Ovary (tissue), 9 donors: ENCODE data around the gene FNDC8. TPM values are rescaled to one million over a fixed set of nuclear protein-coding genes. Genes with fewer than 3 reads are reported as not detected.
A peak's percentile ranks its signal among the peaks of the same experiment; 100 is the strongest.

ENCODE experiments used
- DNase-seq, 5 donors: peaks; one replicate each; pipeline ENCODE4 v3.0.0-alpha.2; 2019 to 2020
- H3K27ac ChIP-seq, 2 donors: fragments of 200-600 bp; one replicate each; pipeline versions ENCODE4 v1.5.1 to v1.8.0; 2019 to 2022
- H3K27me3 ChIP-seq: fragments of 200-600 bp; one replicate; pipeline ENCODE4 v1.8.0; 2022
- H3K36me3 ChIP-seq: fragments of 200-600 bp; sonication (generic); one replicate; pipeline ENCODE4 v1.5.1; 2019
- H3K4me1 ChIP-seq: one replicate; pipeline ENCODE4 v1.8.1; 2013; ENCODE audit warnings: mild to moderate bottlenecking, moderate library complexity; ENCODE audit not compliant: insufficient read depth
- H3K4me3 ChIP-seq: fragments of 200-600 bp; sonication (generic); one replicate; pipeline ENCODE4 v1.5.1; 2017
- H3K9me3 ChIP-seq, 2 donors: fragments of 200-600 bp in 1 of 2; sonication (generic) in 1 of 2; one replicate each; pipeline versions ENCODE4 v1.5.1 to v1.8.1; 2013 to 2019; ENCODE audit warnings: mild to moderate bottlenecking in 1 of 2, moderate library complexity in 1 of 2
- EP300 ChIP-seq: sonication (generic); formaldehyde crosslinking; IDR thresholded peaks from one replicate; pipeline ENCODE4 v1.6.1; 2017; ENCODE audit warnings: antibody characterized with exemption
- POLR2A ChIP-seq: fragments of 450-650 bp; IDR thresholded peaks from one replicate; pipeline ENCODE4 v1.6.1; 2017; ENCODE audit warnings: antibody characterized with exemption, mild to moderate bottlenecking, moderate library complexity
- WGBS, 3 donors: extraction: QIAGEN DNeasy Blood & Tissue Kit in 1 of 3; methylation state at CpG; one replicate each; pipeline versions ENCODE4 v1.1.5 to v1.1.7; 2013 to 2017; 5-methylcytosine and 5-hydroxymethylcytosine counted together
- intact Hi-C, 4 donors: fragments of 100-400 bp; cut with DNase I; formaldehyde crosslinking; loops; one replicate each; pipeline versions ENCODE4 v1.11.0 to v1.15.1; 2022 to 2023
- polyA plus RNA-seq, 2 donors: library from polyadenylated mRNA; stranded (reverse); fragments of 200-250 nt in 1 of 2; fragments of 350-450 nt in 1 of 2; fragmentation: Illumina TruSeq in 1 of 2; extraction: RNeasy Lipid Tissue Mini Kit (QIAGEN cat#74804) in 1 of 2; gene quantifications; one replicate each; pipeline ENCODE4 v1.2.3, GENCODE V29; 2013 to 2014
- total RNA-seq, 7 donors: library from RNA; depleted of rRNA in 2 of 7; stranded (reverse); fragments of >200 nt in 2 of 7; fragmentation: NEBNext Ultra II Directional in 3 of 7; extraction: Animal tissue kit (Norgen Biotek cat#: 25700) in 3 of 7; gene quantifications; one replicate each; pipeline versions ENCODE4 v1.1.0 to v1.2.4, GENCODE V29; 2016 to 2023
- TF ChIP-seq, protein P1 (sequence below), 3 donors: fragments of 450-650 bp in 2 of 3; fragments of 200-600 bp in 1 of 3; IDR thresholded peaks; one replicate each; pipeline versions ENCODE4 v1.5.1 to v1.8.0; 2016 to 2022; ENCODE audit warnings: antibody characterized with exemption in 3 of 3, mild to moderate bottlenecking in 1 of 3
- donor health status: DM: no; HTN: no; CAD: no; lungs with moderate emphysema.
- donor health status: DM: no; HTN: no; CAD: no.
- donor health status: Bipolar disorder and iron deficiency.
- donor health status: DM: yes; HTN: yes; CAD: no.
- donor health status: DM: no; HTN: no; CAD: no.
- donor health status: DM: yes; HTN: yes; CAD: no.

Gene FNDC8
- total and polyA plus RNA-seq, 9 donors: not detected

GRCh38 chr17:35141681-35142466, 20.5 kb downstream of the FNDC8 start, which contains the start of gene NLE1:
Gene NLE1, minus strand, starts transcription at chr17:35142303. Its CDS starts 28 bp downstream, at chr17:35142275.
- TF ChIP-seq, protein P1, sequence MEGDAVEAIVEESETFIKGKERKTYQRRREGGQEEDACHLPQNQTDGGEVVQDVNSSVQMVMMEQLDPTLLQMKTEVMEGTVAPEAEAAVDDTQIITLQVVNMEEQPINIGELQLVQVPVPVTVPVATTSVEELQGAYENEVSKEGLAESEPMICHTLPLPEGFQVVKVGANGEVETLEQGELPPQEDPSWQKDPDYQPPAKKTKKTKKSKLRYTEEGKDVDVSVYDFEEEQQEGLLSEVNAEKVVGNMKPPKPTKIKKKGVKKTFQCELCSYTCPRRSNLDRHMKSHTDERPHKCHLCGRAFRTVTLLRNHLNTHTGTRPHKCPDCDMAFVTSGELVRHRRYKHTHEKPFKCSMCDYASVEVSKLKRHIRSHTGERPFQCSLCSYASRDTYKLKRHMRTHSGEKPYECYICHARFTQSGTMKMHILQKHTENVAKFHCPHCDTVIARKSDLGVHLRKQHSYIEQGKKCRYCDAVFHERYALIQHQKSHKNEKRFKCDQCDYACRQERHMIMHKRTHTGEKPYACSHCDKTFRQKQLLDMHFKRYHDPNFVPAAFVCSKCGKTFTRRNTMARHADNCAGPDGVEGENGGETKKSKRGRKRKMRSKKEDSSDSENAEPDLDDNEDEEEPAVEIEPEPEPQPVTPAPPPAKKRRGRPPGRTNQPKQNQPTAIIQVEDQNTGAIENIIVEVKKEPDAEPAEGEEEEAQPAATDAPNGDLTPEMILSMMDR (IDR thresholded peaks at IDR 0.05): peak; percentile 79 to 97 (median 84)
- no peak for TF ChIP-seq POLR2A
- Histone ChIP-seq H3K27ac (no peak within 1 kb of the TSS), H3K9me3 (no peaks in the 10 kb centered on the region), H3K36me3 (no peaks in the 10 kb centered on the region), H3K27me3 (no peaks in the 10 kb centered on the region), H3K4me1 (peaks cover 7% of the 10 kb centered on the region), H3K4me3 (peak within 1 kb of the TSS; percentile 88)
- DNase-seq: peak; percentile 70 to 88 (median 79)
- 0 to 1% (median 1%) methylated on average over 50 to 65 of the region's 65 CpGs for WGBS, 3 donors
- intact Hi-C loops: no loop called here

DNA sequence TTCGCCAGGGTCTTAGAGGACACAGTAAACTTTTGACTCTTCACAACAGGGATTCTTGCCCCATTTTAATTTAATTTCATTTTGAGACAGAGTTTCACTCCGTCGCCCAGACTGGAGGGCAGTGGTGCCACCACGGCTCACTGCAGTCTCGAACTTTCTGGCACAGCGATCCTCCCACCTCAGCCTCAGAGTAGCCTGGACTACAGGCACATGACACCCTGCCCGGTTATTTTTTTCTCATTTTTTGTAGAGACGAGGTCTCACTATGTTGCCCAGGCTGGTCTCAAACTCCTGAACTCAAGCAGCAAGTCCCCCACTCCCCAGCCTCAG, 21.0 kb downstream of the FNDC8 start:
- DNase-seq: no peak
- Histone ChIP-seq H3K4me1 (peaks cover 7% of the 10 kb centered on the region), H3K9me3 (no peaks in the 10 kb centered on the region), H3K27me3 (no peaks in the 10 kb centered on the region), H3K36me3 (no peaks in the 10 kb centered on the region), H3K27ac (no peak overlapping the region), H3K4me3 (peak overlapping the region; percentile 88)
- WGBS, 3 donors: 45 to 63% (median 58%) methylated on average over 8 of the region's 8 CpGs
- intact Hi-C loops: no loop called here
- TF ChIP-seq EP300 (no peak), POLR2A (no peak)
- TF ChIP-seq, protein P1 (IDR thresholded peaks at IDR 0.05): no peak

- 76 to 80% (median 77%) methylated on average over 4 of the region's 4 CpGs for WGBS, 3 donors
- TF ChIP-seq, protein P1 (IDR thresholded peaks at IDR 0.05): no peak
- no peak for TF ChIP-seq EP300
- TF ChIP-seq POLR2A: no peak
- Histone ChIP-seq H3K4me1 (peaks cover 7% of the 10 kb centered on the region), H3K36me3 (no peaks in the 10 kb centered on the region), H3K27me3 (no peaks in the 10 kb centered on the region), H3K4me3 (no peak overlapping the region), H3K27ac (no peak overlapping the region), H3K9me3 (no peaks in the 10 kb centered on the region)
- no peak for DNase-seq
- intact Hi-C loops: no loop called here
These were observed 23.4 kb downstream of the FNDC8 start for GRCh38 chr17:35144840-35145239.

DNA sequence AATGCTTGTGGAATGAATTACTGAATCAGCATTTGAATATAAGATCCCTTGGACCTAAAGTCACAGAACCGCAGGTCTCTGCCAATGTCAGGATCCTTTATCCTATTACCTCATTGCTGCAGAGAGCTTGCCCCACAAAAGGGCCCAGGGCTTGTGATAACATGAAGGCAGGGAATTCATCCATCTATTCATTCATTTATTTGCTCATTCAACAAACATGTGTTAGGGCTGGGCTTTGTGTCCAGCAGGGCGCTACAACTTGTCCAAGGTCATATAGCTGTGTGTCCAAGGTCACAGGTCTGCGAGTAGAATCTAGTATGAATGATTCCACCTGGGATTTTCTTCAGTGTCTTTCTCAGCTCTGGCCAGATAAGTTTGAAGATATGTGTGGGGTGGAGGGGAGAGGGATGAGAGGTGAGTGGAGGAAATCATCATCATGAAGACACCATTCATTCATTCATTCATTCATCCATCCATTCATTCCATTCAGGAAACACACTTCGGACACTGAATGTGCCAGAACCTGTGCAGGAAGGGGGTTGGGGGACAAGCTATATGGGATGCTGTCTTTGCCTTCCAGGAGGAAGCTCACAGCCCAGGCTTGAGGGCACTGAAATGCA, 24.9 kb downstream of the FNDC8 start:
- no peaks in the 10 kb centered on the region for H3K27me3 ChIP-seq
- no peaks in the 10 kb centered on the region for H3K36me3 ChIP-seq
- TF ChIP-seq, protein P1 (IDR thresholded peaks at IDR 0.05): no peak
- no peak for TF ChIP-seq EP300
- TF ChIP-seq POLR2A: no peak
- intact Hi-C loops: no loop called here
- H3K27ac ChIP-seq: no peak overlapping the region
- peaks cover 2% of the 10 kb centered on the region for H3K4me1 ChIP-seq
- no peak overlapping the region for H3K4me3 ChIP-seq
- 28 to 44% (median 37%) methylated on average over 4 of the region's 4 CpGs for WGBS, 3 donors
- no peak for DNase-seq
- no peaks in the 10 kb centered on the region for H3K9me3 ChIP-seq
